ENCODE measurements around the gene CLECL1. TPM values are rescaled to one million over a fixed set of nuclear protein-coding genes. Genes with fewer than 3 reads are reported as not detected.

Gene CLECL1
- total RNA-seq, 1 experiment from 2014 or later: not detected

- no TSS peak for BruUV-seq (replicated peaks)
- no peak overlapping the region for H3K4me2 ChIP-seq (ENCODE audit: low read length)
- no peaks in the 10 kb centered on the region for H3K79me2 ChIP-seq (ENCODE audit: insufficient read depth, low read length)
- no peaks in the 10 kb centered on the region for H3K36me3 ChIP-seq (ENCODE audit: control insufficient read depth in 1 of 2, insufficient read depth in 2 of 2, low read length in 2 of 2)
- no peaks in the 10 kb centered on the region for H4K20me1 ChIP-seq (ENCODE audit: insufficient read depth)
- no peak overlapping the region for H3K9ac ChIP-seq (ENCODE audit: low read length)
- H3K9me2 ChIP-seq (ENCODE audit: insufficient read depth): no peaks in the 10 kb centered on the region
- no peaks in the 10 kb centered on the region for H3K27me3 ChIP-seq (ENCODE audit: insufficient read depth, low read length)
- POLR2A ChIA-PET: no interaction called here
- no peak for TF ChIP-seq REST (IDR thresholded peaks at IDR 0.05; ENCODE audit: low read depth)
- no peak for TF ChIP-seq SP1 (IDR thresholded peaks at IDR 0.05; ENCODE audit: low read depth)
- TF ChIP-seq ELF1 (IDR thresholded peaks at IDR 0.05; ENCODE audit: borderline replicate concordance, low read depth): no peak
- TF ChIP-seq POLR2AphosphoS5 (IDR thresholded peaks at IDR 0.05; ENCODE audit: low read depth, low read length): no peak
- no peak for TF ChIP-seq CEBPB (IDR thresholded peaks at IDR 0.05; ENCODE audit: low read depth)
- no peak for TF ChIP-seq MAX (IDR thresholded peaks at IDR 0.05)
- no peak for TF ChIP-seq ZNF274 (IDR thresholded peaks at IDR 0.05; ENCODE audit: low read depth, low read length)
- TF ChIP-seq CTCF (IDR thresholded peaks at IDR 0.05 in 2 of 3, conservative IDR thresholded peaks at IDR 0.05 in 1 of 3; ENCODE audit: borderline replicate concordance in 1 of 3, insufficient read depth in 1 of 3, low read depth in 2 of 3, low read length in 2 of 3): no peak
- no peak for TF ChIP-seq JUND (IDR thresholded peaks at IDR 0.05)
- no peak for TF ChIP-seq CBX3 (IDR thresholded peaks at IDR 0.05; ENCODE audit: low read depth)
- no peak for TF ChIP-seq POLR2A (IDR thresholded peaks at IDR 0.05; ENCODE audit: borderline replicate concordance, extremely low read depth, insufficient read depth, insufficient read length)
- TF ChIP-seq RAD21 (IDR thresholded peaks at IDR 0.05; ENCODE audit: low read depth): no peak
- TF ChIP-seq ZFX (IDR thresholded peaks at IDR 0.05): no peak
- TF ChIP-seq SRF (IDR thresholded peaks at IDR 0.05; ENCODE audit: low read depth): no peak
- no peak for TF ChIP-seq EGR1 (IDR thresholded peaks at IDR 0.05; ENCODE audit: low read depth)
- no peak for TF ChIP-seq TCF7L2 (IDR thresholded peaks at IDR 0.05; ENCODE audit: borderline replicate concordance, extremely low read depth, insufficient read depth, insufficient read length)
- TF ChIP-seq ZBTB33 (IDR thresholded peaks at IDR 0.05; ENCODE audit: extremely low read depth, insufficient replicate concordance, low read length): no peak
- TF ChIP-seq EZH2 (IDR thresholded peaks at IDR 0.05): no peak
- RAD21 ChIA-PET (ENCODE audit: low non-redundant PET in 1 of 2, low total read pairs in 2 of 2, uncharacterized antibody in 2 of 2, unreplicated experiment in 2 of 2): interaction anchor here in 1 of 2 experiments (1.2 kb wide), 1 partner anchor 9 kb away, joined by 3 read pairs; no protein-coding TSS in a partner anchor
- no peak for DNase-seq (ENCODE audit: low read depth, low spot score)
- no peak overlapping the region for H2AFZ ChIP-seq (ENCODE audit: low read depth, low read length, poor library complexity, severe bottlenecking)
- H3K4me3 ChIP-seq (replicated peaks in 1 of 2; ENCODE audit: low read depth in 1 of 2, low read length in 2 of 2): no peak overlapping the region
- H3K4me1 ChIP-seq (ENCODE audit: control insufficient read depth in 1 of 2, insufficient read depth in 2 of 2, low read length in 2 of 2): no peaks in the 10 kb centered on the region
- ATAC-seq: no peak
- H3K27ac ChIP-seq (ENCODE audit: low read depth, low read length): no peak overlapping the region
- no peaks in the 10 kb centered on the region for H3K9me3 ChIP-seq (ENCODE audit: control insufficient read depth in 1 of 2, insufficient read depth in 1 of 2, low read depth in 1 of 2, low read length in 2 of 2)
- intact Hi-C loops (cut with micrococcal nuclease): no loop called here
- CTCF ChIA-PET: interaction anchor here (1.8 kb wide), 1 partner anchor 9 kb away, joined by 9 read pairs; no protein-coding TSS in a partner anchor
Measured at GRCh38 chr12:9699269-9699897, 33.5 kb downstream of the CLECL1 start.

All from HCT116 (cell line).